HG03575 (cell line): ENCODE results near the gene BST1.

ENCODE experiments used
- ATAC-seq: cut with Tn5 transposase; IDR thresholded peaks from one replicate; pipeline ENCODE4 v1.9.1; 2021; ENCODE audit not compliant: unreplicated experiment, insufficient number of reproducible peaks, low FRiP score; ENCODE audit errors: extremely low read depth

Gene BST1

DNA sequence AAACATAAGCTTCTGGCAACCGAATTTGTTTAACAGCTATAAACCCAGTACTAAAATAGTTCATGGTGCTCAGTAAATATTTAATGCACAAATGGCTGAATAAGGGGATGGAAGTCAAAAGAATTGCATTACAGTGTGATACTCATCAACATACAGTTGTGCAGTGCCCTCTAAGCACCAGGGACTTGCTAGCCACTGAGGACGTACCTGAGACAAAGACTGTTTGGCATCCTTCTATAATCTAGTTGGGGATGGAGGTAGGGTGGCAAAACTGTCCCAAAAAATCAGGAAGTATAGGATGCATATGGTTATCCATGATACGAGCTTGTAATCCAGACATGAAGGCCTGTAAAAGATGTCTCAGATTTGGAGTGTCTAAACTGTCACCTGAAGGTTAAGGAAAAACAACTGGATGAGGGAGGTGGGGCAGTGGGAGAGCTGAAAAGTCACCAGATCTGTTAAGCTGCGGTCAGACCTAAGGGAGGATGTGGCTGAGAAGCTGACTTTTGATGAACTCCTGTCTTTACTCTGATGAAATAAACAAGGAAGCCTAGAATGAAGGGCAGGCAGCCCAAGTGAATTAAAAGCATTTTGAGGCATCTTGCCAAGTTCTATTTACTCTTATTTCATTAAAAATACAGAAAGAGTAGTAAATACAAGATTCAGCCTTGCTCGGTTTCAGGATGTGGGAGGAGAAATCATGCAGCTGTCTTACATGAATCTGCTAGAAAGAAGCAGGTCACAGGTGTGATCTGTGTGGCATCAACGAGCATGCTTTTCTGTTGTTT, 63.2 kb downstream of the BST1 start:
- ATAC-seq, result peak; percentile 47

DNA sequence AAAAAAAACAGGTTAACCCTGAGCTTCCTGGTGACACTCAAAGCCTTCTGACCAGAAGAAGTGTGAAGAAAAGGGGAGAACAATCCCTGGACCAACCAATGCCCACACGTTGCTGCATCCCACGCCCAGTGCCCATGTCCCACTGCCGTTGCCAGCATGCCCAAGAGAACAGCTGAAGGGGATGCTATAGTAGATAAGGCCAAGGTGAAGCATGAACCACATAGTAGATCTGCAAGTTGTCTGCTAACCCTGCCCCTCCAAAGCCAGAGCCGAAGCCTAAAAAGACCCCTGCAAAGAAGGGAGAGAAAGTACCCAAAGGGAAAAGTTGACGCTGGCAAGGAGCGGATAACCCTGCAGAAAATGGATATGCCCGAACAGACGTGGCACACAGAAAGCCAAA, 64.0 kb downstream of the BST1 start:
- ATAC-seq, result no peak

DNA sequence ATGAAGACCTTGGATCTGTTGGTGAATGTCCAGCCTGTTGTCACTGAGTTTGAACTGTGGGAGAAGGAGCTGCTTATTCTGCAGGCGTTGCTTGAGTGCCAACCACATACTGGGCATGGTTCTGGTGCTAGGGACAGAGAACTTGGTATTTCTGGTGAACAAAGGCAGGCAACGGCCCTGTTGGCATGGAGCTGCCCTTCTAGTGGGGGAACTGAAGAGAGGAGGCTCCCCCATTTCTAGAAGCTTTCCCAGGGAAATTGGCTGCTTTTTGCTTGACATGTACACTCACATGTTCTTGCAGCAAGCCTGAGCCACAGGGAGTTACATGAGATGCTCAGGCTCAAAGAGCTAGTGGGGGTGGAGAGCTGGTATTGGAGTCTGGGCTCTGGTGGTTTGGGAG, 66.3 kb downstream of the BST1 start:
- ATAC-seq, result no peak

DNA sequence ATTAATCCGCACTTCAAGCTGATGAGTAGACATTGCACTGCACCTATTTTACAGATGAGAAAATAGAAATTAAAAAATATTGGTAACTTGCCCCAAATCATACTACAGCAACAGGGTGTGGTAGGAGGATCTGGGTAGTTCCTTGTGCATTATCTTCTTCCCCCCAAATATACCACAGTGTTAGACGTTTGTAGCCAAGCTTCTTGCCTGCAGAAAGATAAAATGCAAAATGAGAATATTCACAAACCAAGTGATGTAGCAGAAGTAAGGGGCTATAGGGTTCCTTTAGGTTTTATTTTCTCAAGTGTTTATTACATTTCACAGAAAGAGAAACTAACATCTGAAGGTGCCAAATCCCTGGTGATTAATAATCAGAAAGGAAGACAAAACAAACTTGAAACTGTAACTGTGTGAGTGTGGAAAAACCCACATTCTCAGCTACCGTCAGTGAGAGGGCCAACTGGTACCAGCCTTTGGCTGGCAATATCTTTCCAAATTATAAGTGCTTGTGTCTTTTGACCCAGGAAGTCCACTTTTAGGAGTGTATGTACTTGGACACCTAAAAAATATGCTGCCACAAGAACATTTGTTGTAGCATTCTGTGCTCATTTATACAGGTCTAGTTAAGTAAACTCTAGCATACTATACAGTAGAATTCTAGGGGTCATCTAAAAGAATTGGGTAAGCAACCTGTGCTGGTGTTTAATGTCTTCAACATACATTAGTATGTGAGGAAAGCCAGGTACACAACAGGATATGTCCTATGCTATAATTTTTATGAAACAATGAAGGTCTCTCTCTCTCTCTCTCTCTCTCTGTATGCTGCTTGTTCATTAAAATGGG, 68.6 kb downstream of the BST1 start:
- ATAC-seq, result peak; percentile 44

DNA sequence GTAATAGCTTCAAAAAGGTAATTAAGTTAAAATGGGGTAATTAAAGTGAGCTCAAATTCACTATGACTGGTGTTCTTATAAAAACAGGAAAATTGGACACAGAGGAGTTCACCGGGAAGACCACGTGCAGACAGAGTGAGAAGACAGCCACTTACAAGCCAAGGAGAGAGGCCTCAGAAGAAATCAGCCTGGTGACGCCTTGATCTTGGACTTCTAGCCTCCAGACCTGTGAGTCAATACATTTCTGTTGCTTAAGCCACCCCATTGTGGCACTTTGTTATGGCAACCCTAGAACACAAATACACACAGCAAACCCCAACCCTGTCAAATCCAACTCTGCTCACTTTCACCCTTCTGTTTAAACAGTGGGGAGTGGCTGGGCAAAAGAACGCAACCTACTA, 71.2 kb downstream of the BST1 start:
- no peak for ATAC-seq

DNA sequence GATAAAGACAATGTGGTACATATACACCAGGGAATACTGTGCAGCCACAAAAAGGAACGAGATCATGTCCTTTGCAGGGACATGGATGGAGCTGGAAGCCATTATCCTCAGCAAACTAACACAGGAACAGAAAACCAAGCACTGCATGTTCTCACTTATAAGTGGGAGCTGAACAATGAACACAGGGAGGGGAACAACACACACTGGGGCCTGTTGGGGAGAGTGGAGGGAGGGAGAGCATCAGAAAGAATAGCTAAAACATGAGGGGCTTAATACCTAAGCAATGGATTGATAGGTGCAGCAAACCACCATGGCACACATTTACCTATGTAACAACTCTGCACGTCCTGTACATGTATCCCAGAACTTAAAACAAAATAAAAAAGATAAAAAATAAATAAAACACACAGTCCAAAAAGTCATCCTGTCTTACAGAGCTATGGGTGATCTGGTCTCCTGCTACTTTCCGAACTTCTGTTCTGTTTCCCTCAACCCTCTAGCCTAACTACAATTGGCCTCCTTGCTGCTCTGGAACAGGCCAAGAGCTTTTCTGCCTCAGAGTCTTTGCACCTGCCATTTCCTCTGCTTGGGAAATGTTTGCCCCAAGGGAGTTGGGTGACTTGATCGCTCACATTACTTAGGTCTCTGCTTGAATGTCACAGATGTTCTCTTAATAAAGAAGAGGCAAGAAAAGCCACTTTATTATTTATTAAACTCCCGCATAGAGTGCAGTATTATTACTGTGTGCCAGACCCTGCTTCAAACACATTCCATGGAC, 74.2 kb downstream of the BST1 start:
- ATAC-seq, result no peak

DNA sequence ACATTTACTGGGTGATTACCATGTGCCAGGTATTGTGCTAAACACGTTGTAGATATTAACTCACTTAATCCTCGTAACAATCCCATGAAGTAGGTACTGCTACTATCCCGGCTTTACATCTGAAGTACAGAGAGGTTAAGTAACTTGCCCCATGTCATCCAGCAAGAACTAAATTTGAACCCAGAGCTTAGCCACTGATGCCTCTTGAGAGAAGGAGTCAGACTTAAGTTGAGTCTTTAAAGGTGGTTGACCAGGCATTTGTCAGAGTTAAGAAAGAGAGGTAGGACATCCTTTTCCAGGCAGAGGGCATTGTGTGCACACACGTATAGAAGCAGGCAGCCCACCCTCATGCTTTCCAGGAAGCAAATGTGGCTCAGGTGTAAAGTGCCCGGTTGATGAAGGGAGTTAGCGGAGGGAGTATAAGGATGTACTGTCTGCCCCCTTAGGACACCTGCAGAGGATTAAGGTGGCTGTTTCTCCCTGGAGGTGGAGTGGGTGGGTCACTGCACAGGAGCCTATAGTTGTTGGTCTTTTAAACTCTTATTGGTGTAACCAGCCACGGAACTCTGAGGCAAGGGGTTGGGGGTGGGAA, 74.9 kb downstream of the BST1 start:
- ATAC-seq, result no peak

DNA sequence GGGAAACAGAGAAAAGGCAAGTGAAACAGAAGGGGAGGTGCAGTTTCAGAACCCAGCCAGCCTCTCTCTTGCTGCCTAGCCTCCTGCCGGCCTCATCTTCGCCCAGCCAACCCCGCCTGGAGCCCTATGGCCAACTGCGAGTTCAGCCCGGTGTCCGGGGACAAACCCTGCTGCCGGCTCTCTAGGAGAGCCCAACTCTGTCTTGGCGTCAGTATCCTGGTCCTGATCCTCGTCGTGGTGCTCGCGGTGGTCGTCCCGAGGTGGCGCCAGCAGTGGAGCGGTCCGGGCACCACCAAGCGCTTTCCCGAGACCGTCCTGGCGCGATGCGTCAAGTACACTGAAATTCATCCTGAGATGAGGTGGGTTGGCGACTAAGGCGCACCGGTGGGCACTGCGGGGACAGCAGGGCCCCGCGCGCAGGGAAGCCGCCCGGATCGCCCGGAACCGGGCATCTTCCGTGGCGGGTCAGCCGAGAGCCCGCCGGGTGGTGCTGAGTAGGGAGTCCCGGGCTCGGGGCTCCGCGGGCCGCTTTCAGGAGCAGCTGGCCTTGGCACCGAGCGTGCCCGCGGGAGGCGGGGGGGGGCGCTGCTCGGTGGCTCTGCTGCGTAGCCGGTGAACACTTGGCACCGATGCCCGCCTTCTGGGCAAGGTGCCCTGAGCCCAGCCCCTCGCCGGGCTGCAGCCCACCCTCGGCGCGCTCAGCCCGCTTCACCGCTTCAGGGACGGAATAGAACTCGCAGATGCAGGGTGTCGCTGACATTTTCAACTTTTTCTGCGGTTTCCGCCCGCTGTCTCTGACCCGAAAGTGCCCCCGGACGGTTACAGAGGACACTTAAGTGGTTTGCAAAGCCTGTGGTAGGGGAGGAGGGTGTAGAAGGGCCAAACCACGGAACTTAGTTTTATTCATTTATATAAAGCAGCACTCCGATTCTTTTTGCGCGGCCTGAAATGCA, 75.7 kb downstream of the BST1 start, which contains the start of gene CD38:
Gene CD38 (plus strand): TSS at position 40 of the 953 bp plus-strand sequence. CDS start 87 bp downstream, at position 127.
- ATAC-seq, result peak; percentile 32

DNA sequence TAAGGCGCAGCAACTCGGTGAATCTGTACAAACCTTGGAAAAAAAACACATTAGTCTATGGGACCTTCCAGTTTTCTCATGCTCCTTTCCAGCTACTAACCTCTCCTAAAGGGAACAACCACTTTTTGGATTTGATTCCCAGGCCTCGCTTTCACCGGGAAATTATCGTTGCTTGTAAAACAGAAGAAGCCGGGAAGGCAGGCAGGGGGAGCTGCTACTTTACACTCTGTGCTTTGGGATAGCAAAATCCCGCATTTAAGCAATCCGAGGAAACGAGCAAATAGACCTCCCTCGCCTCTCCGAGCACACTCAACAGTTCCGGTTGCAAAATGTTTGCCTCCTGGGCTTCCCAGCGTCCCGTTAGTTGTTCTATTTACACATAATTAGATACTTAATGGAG, 76.4 kb downstream of the BST1 start:
- ATAC-seq, result no peak

DNA sequence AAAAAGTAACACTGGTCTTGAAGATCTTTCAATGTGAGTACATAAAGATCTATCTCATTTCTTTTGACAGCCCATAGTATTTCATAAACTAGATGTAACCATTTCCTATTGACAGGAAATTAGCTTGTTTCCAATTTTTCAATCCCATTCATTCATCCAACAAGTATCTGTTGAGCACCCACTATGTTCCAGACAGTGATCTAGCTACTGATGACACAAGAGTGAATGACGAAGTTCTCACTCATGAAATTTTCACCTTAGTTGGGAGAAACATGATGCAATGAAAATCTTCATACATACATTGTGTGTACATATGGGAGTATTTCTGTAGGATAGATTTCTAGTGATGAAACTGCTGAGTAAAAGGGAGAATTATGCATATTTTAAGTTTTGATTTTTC, 76.9 kb downstream of the BST1 start:
- ATAC-seq, result no peak

DNA sequence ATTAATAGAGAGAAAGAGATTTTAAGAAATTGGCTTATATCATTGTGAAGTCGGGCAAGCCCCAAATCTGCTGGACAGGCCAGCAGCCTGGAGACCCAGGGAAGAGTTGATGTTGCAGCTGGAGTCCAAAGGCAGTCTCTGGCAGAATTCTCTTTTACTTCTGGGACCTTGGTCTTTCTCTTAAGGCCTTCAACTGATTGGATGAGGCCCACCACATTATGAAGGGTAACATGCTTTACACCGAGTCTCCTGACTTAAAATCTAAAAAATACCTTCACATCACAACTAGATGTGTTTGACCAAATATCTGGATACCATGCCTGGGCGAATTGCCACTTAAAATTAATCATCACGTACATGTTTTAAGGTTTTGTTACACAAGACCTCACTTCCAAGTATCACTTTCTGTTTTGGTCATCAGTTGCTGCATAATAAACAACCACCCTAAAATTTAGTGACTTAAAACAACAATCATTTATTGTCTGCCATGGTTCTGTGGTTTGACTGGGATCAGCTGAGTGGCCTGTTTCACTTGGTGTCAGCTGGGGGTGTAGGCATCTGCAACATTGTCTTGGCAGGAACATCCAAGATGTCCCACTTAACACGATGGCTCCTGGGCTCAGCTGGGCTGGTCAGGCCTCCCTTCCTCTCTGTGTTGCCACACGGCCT, 78.7 kb downstream of the BST1 start:
- no peak for ATAC-seq
